ENCODE results near the gene CORO7. TPM values are rescaled to one million over a fixed set of nuclear protein-coding genes. Genes with fewer than 3 reads are reported as not detected.

Gene CORO7
- total RNA-seq, 4 donors from 2014 or later = 46.8 to 330 (median 58.1) TPM

DNA sequence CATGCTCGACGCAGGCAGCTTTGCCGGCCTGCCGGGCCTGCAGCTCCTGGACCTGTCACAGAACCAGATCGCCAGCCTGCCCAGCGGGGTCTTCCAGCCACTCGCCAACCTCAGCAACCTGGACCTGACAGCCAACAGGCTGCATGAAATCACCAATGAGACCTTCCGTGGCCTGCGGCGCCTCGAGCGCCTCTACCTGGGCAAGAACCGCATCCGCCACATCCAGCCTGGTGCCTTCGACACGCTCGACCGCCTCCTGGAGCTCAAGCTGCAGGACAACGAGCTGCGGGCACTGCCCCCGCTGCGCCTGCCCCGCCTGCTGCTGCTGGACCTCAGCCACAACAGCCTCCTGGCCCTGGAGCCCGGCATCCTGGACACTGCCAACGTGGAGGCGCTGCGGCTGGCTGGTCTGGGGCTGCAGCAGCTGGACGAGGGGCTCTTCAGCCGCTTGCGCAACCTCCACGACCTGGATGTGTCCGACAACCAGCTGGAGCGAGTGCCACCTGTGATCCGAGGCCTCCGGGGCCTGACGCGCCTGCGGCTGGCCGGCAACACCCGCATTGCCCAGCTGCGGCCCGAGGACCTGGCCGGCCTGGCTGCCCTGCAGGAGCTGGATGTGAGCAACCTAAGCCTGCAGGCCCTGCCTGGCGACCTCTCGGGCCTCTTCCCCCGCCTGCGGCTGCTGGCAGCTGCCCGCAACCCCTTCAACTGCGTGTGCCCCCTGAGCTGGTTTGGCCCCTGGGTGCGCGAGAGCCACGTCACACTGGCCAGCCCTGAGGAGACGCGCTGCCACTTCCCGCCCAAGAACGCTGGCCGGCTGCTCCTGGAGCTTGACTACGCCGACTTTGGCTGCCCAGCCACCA lies 35.1 kb downstream of the CORO7 start:
- in situ Hi-C loops (cut with MboI; ENCODE audit: low pct_ligation_motif_present in 1 of 4, low pct_unique_long_range_greater_than_20kb in 1 of 4, low sequenced_read_pairs in 3 of 4) = no loop called here
- no peak for DNase-seq
- Histone ChIP-seq H3K9me3 (no peaks in the 10 kb centered on the region), H3K4me1 (peaks cover 4 to 22% (median 13%) of the 10 kb centered on the region in 4 donors), H3K27me3 (no peaks in the 10 kb centered on the region), H3K36me3 (no peaks in the 10 kb centered on the region), H3K4me3 (no peak overlapping the region), H3K27ac (no peak overlapping the region)
- intact Hi-C loops (cut with DNase I; ENCODE audit: low total_unique reads) = no loop called here
- WGBS, 2 donors (ENCODE audit: low coverage in 1 of 2) = 94% methylated on average over 56 of the region's 59 CpGs; no CpG with 5 or more reads in 1 of the 2 donors
- TF ChIP-seq POLR2AphosphoS5 (IDR thresholded peaks at IDR 0.05) (no peak), POLR2A (IDR thresholded peaks at IDR 0.05) (no peak), EP300 (IDR thresholded peaks at IDR 0.05; ENCODE audit: low read depth) (no peak)
- TF ChIP-seq, protein P1, sequence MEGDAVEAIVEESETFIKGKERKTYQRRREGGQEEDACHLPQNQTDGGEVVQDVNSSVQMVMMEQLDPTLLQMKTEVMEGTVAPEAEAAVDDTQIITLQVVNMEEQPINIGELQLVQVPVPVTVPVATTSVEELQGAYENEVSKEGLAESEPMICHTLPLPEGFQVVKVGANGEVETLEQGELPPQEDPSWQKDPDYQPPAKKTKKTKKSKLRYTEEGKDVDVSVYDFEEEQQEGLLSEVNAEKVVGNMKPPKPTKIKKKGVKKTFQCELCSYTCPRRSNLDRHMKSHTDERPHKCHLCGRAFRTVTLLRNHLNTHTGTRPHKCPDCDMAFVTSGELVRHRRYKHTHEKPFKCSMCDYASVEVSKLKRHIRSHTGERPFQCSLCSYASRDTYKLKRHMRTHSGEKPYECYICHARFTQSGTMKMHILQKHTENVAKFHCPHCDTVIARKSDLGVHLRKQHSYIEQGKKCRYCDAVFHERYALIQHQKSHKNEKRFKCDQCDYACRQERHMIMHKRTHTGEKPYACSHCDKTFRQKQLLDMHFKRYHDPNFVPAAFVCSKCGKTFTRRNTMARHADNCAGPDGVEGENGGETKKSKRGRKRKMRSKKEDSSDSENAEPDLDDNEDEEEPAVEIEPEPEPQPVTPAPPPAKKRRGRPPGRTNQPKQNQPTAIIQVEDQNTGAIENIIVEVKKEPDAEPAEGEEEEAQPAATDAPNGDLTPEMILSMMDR (IDR thresholded peaks at IDR 0.05) = no peak

DNA sequence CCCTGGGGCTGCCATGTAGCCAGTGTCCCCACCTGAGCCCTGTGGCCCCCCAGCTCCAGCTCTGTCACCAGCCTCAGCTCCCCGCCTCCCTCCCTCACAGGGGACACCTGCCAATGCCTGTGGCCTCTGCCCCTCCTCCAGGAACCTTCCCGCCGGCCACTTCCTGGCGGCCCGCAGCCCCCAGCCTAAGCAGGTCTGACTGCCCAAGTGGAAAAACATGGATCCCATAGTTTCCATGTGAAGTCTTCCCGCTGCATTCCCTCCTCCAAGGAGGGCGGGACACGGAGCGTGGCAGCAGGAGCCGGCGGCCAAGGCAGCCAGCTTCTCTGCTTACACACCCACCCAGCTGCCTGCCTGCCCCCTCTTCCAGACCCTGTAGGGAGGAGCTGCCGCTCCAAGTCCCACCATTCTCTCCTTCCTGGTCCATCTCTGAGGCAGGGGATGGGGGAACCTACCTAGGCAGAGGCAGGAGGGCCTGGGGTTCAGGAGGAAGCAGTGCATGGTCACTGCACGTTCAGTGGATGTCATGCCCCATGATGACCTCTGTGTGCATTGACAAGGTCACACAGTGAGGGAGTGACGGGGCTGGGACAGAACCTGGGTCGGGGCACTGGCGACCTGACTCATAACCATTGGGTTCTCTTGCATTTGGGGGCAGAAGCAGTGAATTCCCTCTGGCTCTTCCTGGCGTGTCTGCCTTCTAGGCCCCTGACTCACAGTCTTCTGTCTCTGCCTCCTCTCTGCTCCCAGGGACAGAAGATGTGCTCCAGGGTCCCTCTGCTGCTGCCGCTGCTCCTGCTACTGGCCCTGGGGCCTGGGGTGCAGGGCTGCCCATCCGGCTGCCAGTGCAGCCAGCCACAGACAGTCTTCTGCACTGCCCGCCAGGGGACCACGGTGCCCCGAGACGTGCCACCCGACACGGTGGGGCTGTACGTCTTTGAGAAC lies 36.0 kb downstream of the CORO7 start:
- Histone ChIP-seq H3K36me3 (no peaks in the 10 kb centered on the region), H3K27me3 (no peaks in the 10 kb centered on the region), H3K27ac (peak overlapping the region in 1 of 4 donors; percentile 17), H3K4me1 (peaks cover 10 to 32% (median 21%) of the 10 kb centered on the region in 4 donors), H3K4me3 (no peak overlapping the region), H3K9me3 (no peaks in the 10 kb centered on the region)
- in situ Hi-C loops (cut with MboI; ENCODE audit: low pct_ligation_motif_present in 1 of 4, low pct_unique_long_range_greater_than_20kb in 1 of 4, low sequenced_read_pairs in 3 of 4) = no loop called here
- no peak for DNase-seq
- 85% methylated on average over 25 of the region's 26 CpGs; no CpG with 5 or more reads in 1 of the 2 donors for WGBS, 2 donors (ENCODE audit: low coverage in 1 of 2)
- intact Hi-C loops (cut with DNase I; ENCODE audit: low total_unique reads) = no loop called here
- TF ChIP-seq POLR2AphosphoS5 (IDR thresholded peaks at IDR 0.05) = no peak
- no peak for TF ChIP-seq POLR2A (IDR thresholded peaks at IDR 0.05)
- no peak for TF ChIP-seq EP300 (IDR thresholded peaks at IDR 0.05; ENCODE audit: low read depth)
- TF ChIP-seq, protein P1 (IDR thresholded peaks at IDR 0.05) = no peak

- Histone ChIP-seq H3K27ac (peak overlapping the region in 3 of 4 donors; percentile 27 to 92 (median 83)), H3K9me3 (no peaks in the 10 kb centered on the region), H3K27me3 (no peaks in the 10 kb centered on the region), H3K4me3 (no peak overlapping the region), H3K36me3 (no peaks in the 10 kb centered on the region), H3K4me1 (peaks cover 16 to 44% (median 27%) of the 10 kb centered on the region in 4 donors)
- 93% methylated on average over 11 of the region's 21 CpGs; no CpG with 5 or more reads in 1 of the 2 donors for WGBS, 2 donors (ENCODE audit: low coverage in 1 of 2)
- intact Hi-C loops (cut with DNase I; ENCODE audit: low total_unique reads) = no loop called here
- DNase-seq = no peak
- no peak for TF ChIP-seq POLR2A (IDR thresholded peaks at IDR 0.05)
- TF ChIP-seq, protein P1 (IDR thresholded peaks at IDR 0.05) = no peak
- no peak for TF ChIP-seq POLR2AphosphoS5 (IDR thresholded peaks at IDR 0.05)
- TF ChIP-seq EP300 (IDR thresholded peaks at IDR 0.05; ENCODE audit: low read depth) = no peak
- in situ Hi-C loops (cut with MboI; ENCODE audit: low pct_ligation_motif_present in 1 of 4, low pct_unique_long_range_greater_than_20kb in 1 of 4, low sequenced_read_pairs in 3 of 4) = no loop called here
These were observed 37.3 kb downstream of the CORO7 start for GRCh38 chr16:4378999-4379690.

Measured in transverse colon (tissue), 4 donors.